GM23248 (cell line): ENCODE data around the gene FITM1.

ENCODE experiments used
- EZH2 ChIP-seq: fragments of 200-600 bp; sonication (generic); IDR thresholded peaks from 2 replicates; pipeline ENCODE4 v1.6.1; 2018; ENCODE audit warnings: antibody characterized with exemption, mild to moderate bottlenecking; ENCODE audit not compliant: insufficient read depth, poor library complexity, severe bottlenecking
- EZH2phosphoT487 ChIP-seq: fragments of 200-600 bp; sonication (generic); IDR thresholded peaks from 2 replicates; pipeline ENCODE4 v1.6.1; 2018; ENCODE audit warnings: antibody characterized with exemption, moderate library complexity, mild to moderate bottlenecking, low read depth; ENCODE audit not compliant: insufficient read depth

DNA sequence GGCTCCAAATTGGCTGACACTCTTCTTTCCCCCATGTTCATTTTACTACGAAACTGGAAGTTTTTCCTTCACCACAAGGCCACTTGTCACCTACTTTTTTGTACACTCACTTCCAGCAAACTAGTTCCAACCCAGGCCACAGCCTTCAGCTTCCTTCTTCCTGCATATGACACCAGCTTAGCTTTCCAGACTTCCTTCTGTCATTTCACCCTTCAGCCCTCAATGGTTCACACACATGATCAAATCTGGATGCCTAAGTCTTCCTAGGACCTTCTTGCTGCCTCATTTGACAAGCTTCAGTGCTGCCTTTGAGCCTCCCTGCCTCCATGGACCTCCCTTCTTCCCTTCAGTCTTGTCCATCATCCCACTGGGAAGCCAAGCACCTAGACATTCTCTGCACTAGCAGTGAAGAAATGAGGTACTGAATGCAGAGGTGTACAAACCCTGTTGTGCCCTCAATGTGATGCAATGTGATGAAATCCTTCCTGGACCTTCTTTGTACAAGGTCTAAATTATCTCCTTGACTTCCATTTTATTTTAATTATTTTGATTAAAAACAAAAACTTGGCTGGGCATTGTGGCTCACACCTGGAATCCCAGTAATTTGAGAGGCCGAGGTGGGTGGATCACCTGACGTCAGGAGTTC lies 37.1 kb downstream of the FITM1 start:
- TF ChIP-seq EZH2 (no peak), EZH2phosphoT487 (no peak)
